ENCODE data around the gene SERINC3.
"Not testable (repeated sequence)": the region's sequence is repeated elsewhere in the genome, so short reads cannot be mapped to it uniquely, and the experiment has no call there.

DNA sequence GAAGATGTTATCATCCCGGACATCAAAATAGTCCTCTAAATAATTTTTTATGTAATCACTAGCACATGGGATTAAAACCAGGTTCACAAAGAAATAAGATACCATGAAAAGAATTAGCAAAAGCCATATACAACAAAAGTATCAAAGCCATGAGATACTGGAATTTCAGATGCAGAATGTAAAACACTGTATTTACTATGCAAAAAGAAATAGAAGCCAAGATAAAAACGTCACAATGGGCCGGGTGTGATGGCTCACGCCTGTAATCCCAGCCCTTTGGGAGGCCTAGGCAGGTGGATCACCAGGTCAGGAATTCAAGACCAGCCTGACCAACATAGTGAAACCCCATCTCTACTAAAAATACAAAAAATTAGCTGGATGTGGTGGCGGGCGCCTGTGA lies 38.9 kb upstream of the SERINC3 start:
- TF ChIP-seq, protein P1, sequence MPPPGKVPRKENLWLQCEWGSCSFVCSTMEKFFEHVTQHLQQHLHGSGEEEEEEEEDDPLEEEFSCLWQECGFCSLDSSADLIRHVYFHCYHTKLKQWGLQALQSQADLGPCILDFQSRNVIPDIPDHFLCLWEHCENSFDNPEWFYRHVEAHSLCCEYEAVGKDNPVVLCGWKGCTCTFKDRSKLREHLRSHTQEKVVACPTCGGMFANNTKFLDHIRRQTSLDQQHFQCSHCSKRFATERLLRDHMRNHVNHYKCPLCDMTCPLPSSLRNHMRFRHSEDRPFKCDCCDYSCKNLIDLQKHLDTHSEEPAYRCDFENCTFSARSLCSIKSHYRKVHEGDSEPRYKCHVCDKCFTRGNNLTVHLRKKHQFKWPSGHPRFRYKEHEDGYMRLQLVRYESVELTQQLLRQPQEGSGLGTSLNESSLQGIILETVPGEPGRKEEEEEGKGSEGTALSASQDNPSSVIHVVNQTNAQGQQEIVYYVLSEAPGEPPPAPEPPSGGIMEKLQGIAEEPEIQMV (CRISPR knock-in tag; IDR thresholded peaks at IDR 0.05; ENCODE audit: low read depth): not testable (repeated sequence)
- TF ChIP-seq ZNF331 (CRISPR knock-in tag; IDR thresholded peaks at IDR 0.05); ARID2 (CRISPR knock-in tag; IDR thresholded peaks at IDR 0.05; ENCODE audit: borderline replicate concordance): not testable (repeated sequence)
